ENCODE results near the gene HIVEP3. TPM values are rescaled to one million over a fixed set of nuclear protein-coding genes. Genes with fewer than 3 reads are reported as not detected.

The HIVEP3 gene
- total RNA-seq, 1 experiment from 2014 or later = 6.0 TPM

DNA sequence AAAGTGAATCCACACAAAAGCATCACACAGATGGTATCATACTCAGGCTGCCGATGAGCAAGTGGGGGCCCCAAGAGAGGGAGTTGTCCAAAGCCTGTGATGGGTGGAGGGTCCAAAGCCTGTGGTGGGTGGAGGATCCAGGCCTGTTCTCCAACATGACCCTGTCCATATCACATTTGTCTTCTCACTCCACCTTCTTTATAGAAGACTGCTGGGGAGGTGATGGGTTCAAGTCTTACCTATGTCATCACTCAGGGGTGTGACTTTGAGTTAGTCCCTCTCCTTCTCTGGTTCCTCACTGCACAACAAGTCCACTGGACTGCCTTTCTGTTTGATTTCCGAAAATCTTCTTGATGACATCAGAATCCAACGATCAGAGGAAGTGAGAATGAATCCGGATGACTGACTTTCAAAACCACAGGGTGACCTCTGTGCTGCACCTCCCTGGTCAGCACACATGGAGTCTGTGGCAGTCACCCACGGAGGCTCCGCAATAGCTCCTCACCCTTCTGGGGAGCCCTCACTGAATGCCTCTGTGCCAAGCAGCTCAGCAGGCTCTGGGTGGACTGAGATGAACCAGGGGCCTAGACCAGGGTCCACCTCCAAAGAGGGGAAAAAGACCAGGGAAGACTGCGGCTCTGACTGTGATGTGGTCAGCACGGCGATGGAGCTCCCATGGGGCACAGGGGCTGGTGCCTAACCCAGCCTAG lies 166.8 kb downstream of the HIVEP3 start:
- no peak for ATAC-seq
- no TSS peak for BruUV-seq (replicated peaks)
- no peak for DNase-seq (ENCODE audit: low read depth, low spot score)
- in situ Hi-C loops (cut with HindIII; ENCODE audit: low pct_unique_long_range_greater_than_20kb, low sequenced_read_pairs) = no loop called here
- H3K27me3 ChIP-seq (ENCODE audit: control insufficient read depth, insufficient read depth, low read length) = no peaks in the 10 kb centered on the region
- no peaks in the 10 kb centered on the region for H3K4me1 ChIP-seq (ENCODE audit: control insufficient read depth, insufficient read depth, low read length)
- H3K27ac ChIP-seq (ENCODE audit: low read length) = no peak overlapping the region
- ChIA-PET POLR2A (no interaction called here), CTCF (no interaction called here)
- H3K36me3 ChIP-seq (ENCODE audit: control insufficient read depth, insufficient read depth, low read length) = no peaks in the 10 kb centered on the region
- TF ChIP-seq, protein P1, sequence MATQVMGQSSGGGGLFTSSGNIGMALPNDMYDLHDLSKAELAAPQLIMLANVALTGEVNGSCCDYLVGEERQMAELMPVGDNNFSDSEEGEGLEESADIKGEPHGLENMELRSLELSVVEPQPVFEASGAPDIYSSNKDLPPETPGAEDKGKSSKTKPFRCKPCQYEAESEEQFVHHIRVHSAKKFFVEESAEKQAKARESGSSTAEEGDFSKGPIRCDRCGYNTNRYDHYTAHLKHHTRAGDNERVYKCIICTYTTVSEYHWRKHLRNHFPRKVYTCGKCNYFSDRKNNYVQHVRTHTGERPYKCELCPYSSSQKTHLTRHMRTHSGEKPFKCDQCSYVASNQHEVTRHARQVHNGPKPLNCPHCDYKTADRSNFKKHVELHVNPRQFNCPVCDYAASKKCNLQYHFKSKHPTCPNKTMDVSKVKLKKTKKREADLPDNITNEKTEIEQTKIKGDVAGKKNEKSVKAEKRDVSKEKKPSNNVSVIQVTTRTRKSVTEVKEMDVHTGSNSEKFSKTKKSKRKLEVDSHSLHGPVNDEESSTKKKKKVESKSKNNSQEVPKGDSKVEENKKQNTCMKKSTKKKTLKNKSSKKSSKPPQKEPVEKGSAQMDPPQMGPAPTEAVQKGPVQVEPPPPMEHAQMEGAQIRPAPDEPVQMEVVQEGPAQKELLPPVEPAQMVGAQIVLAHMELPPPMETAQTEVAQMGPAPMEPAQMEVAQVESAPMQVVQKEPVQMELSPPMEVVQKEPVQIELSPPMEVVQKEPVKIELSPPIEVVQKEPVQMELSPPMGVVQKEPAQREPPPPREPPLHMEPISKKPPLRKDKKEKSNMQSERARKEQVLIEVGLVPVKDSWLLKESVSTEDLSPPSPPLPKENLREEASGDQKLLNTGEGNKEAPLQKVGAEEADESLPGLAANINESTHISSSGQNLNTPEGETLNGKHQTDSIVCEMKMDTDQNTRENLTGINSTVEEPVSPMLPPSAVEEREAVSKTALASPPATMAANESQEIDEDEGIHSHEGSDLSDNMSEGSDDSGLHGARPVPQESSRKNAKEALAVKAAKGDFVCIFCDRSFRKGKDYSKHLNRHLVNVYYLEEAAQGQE (IDR thresholded peaks at IDR 0.05; ENCODE audit: insufficient read depth in 1 of 2, low read depth in 2 of 2, low read length in 1 of 2) = no peak
- TF ChIP-seq POLR2AphosphoS5 (IDR thresholded peaks at IDR 0.05; ENCODE audit: low read depth, low read length) (no peak), SIN3A (IDR thresholded peaks at IDR 0.05; ENCODE audit: borderline replicate concordance, insufficient read depth, low read depth, low read length) (no peak), TCF7L2 (IDR thresholded peaks at IDR 0.05; ENCODE audit: low read depth, low read length) (no peak)
- TF ChIP-seq, protein P2, sequence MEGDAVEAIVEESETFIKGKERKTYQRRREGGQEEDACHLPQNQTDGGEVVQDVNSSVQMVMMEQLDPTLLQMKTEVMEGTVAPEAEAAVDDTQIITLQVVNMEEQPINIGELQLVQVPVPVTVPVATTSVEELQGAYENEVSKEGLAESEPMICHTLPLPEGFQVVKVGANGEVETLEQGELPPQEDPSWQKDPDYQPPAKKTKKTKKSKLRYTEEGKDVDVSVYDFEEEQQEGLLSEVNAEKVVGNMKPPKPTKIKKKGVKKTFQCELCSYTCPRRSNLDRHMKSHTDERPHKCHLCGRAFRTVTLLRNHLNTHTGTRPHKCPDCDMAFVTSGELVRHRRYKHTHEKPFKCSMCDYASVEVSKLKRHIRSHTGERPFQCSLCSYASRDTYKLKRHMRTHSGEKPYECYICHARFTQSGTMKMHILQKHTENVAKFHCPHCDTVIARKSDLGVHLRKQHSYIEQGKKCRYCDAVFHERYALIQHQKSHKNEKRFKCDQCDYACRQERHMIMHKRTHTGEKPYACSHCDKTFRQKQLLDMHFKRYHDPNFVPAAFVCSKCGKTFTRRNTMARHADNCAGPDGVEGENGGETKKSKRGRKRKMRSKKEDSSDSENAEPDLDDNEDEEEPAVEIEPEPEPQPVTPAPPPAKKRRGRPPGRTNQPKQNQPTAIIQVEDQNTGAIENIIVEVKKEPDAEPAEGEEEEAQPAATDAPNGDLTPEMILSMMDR (IDR thresholded peaks at IDR 0.05) = no peak
- intact Hi-C loops (cut with micrococcal nuclease; ENCODE audit: unreplicated experiment) = no loop called here
- H3K4me3 ChIP-seq (ENCODE audit: low read depth in 2 of 2, low read length in 2 of 2) = no peak overlapping the region
- no peaks in the 10 kb centered on the region for H3K9me3 ChIP-seq (ENCODE audit: control insufficient read depth, insufficient read depth, low read depth, low read length)

DNA sequence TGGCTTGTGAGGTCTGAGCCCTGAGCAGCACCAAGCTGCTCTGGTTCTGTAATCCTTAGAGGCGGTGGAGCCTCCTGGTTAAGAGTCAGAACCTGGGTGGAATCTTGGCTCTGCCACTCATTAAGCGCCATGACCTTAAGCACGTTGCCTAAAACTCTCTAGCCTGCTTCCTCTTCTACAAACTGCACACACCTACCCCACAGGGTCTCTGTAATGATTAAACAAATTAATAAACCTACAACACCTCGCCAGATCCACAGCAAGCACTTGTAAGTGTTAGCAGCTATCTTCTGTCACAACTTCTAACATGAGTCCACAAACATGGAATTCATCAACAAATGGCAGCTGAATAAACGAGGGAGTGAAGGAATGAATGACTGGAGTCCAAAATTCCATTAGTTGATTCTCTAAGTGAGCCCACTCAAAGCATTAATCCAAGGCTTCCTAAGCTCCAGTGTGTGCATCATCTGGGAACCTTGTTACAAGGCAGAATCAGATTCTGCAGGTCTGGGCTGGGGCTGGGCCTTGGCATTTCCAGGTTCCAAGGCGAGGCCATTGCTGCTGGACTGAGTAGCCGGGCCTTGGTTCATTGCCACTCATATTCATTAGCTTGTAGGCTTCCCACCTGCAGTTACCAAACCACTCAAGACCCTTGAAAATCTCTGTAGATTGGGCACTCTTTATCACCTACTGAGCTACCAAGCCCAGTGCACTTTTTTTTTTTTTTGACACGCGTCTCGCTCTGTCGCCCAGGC lies 168.6 kb downstream of the HIVEP3 start:
- H3K9me3 ChIP-seq (ENCODE audit: control insufficient read depth, insufficient read depth, low read depth, low read length) = no peaks in the 10 kb centered on the region
- DNase-seq (ENCODE audit: low read depth, low spot score) (no peak), ATAC-seq (no peak)
- POLR2A ChIA-PET = no interaction called here
- no peak overlapping the region for H3K4me3 ChIP-seq (ENCODE audit: low read depth in 2 of 2, low read length in 2 of 2)
- intact Hi-C loops (cut with micrococcal nuclease; ENCODE audit: unreplicated experiment) (no loop called here), in situ Hi-C loops (cut with HindIII; ENCODE audit: low pct_unique_long_range_greater_than_20kb, low sequenced_read_pairs) (no loop called here)
- no peaks in the 10 kb centered on the region for H3K27me3 ChIP-seq (ENCODE audit: control insufficient read depth, insufficient read depth, low read length)
- no peaks in the 10 kb centered on the region for H3K36me3 ChIP-seq (ENCODE audit: control insufficient read depth, insufficient read depth, low read length)
- H3K4me1 ChIP-seq (ENCODE audit: control insufficient read depth, insufficient read depth, low read length) = no peaks in the 10 kb centered on the region
- no peak overlapping the region for H3K27ac ChIP-seq (ENCODE audit: low read length)
- CTCF ChIA-PET = no interaction called here
- BruUV-seq (replicated peaks) = no TSS peak
- TF ChIP-seq TCF7L2 (IDR thresholded peaks at IDR 0.05; ENCODE audit: low read depth, low read length) = no peak
- no peak for TF ChIP-seq POLR2AphosphoS5 (IDR thresholded peaks at IDR 0.05; ENCODE audit: low read depth, low read length)
- TF ChIP-seq, protein P1 (IDR thresholded peaks at IDR 0.05; ENCODE audit: insufficient read depth in 1 of 2, low read depth in 2 of 2, low read length in 1 of 2) = no peak
- TF ChIP-seq SIN3A (IDR thresholded peaks at IDR 0.05; ENCODE audit: borderline replicate concordance, insufficient read depth, low read depth, low read length) = no peak
- TF ChIP-seq, protein P2 (IDR thresholded peaks at IDR 0.05) = no peak

Data from Panc1 (cell line).